Neural progenitor cell (in vitro differentiated cells): ENCODE results near the gene NEAT1. TPM values are rescaled to one million over a fixed set of nuclear protein-coding genes. Genes with fewer than 3 reads are reported as not detected.

ENCODE experiments used
- DNase-seq: peaks from one replicate; pipeline ENCODE4 v3.0.0-alpha.2; 2016; ENCODE audit warnings: low spot score
- H2AFZ ChIP-seq: fragments of 200-600 bp; sonication (generic); replicated peaks from 2 replicates; pipeline ENCODE4 v1.6.1; 2016; ENCODE audit warnings: antibody characterized with exemption
- H3F3A ChIP-seq: fragments of 200-600 bp; sonication (generic); 2 replicates; pipeline ENCODE4 v1.6.1; 2016; ENCODE audit warnings: antibody characterized with exemption, low read depth
- H3K27ac ChIP-seq: fragments of 200-600 bp; sonication (generic); 2 replicates; pipeline ENCODE4 v1.5.1; 2016; ENCODE audit warnings: mild to moderate bottlenecking
- H3K27me3 ChIP-seq: fragments of 200-600 bp; sonication (generic); 2 replicates; pipeline ENCODE4 v1.6.1; 2016; ENCODE audit warnings: mild to moderate bottlenecking, moderate library complexity
- H3K36me3 ChIP-seq: fragments of 200-600 bp; sonication (generic); 2 replicates; pipeline ENCODE4 v1.5.1; 2016
- H3K4me1 ChIP-seq: fragments of 200-600 bp; sonication (generic); 2 replicates; pipeline ENCODE4 v1.6.1; 2016; ENCODE audit warnings: mixed run types
- H3K4me2 ChIP-seq: fragments of 200-600 bp; sonication (generic); 2 replicates; pipeline ENCODE4 v1.6.1; 2016
- H3K4me3 ChIP-seq: fragments of 200-600 bp; sonication (generic); 2 replicates; pipeline ENCODE4 v1.5.1; 2016
- H3K79me2 ChIP-seq: fragments of 200-600 bp; sonication (generic); 2 replicates; pipeline ENCODE4 v1.6.1; 2016; ENCODE audit warnings: low read depth
- H3K9ac ChIP-seq: fragments of 200-600 bp; sonication (generic); 2 replicates; pipeline ENCODE4 v1.6.1; 2016
- H3K9me3 ChIP-seq: fragments of 200-600 bp; sonication (generic); 2 replicates; pipeline ENCODE4 v1.5.1; 2016; ENCODE audit warnings: low read depth
- H4K20me1 ChIP-seq: fragments of 200-600 bp; sonication (generic); 2 replicates; pipeline ENCODE4 v1.6.1; 2016; ENCODE audit warnings: low read depth
- H3K27ac Mint-ChIP-seq: 3 replicates; pipeline ENCODE4 v1.8.0; 2021; ENCODE audit warnings: mixed read lengths
- H3K27me3 Mint-ChIP-seq: 2 replicates; pipeline ENCODE4 v1.8.0; 2022; ENCODE audit warnings: low read depth, mild to moderate bottlenecking, inconsistent platforms, moderate library complexity, mixed read lengths; ENCODE audit not compliant: insufficient read depth
- H3K36me3 Mint-ChIP-seq: 3 replicates; pipeline ENCODE4 v1.8.0; 2021; ENCODE audit warnings: mixed read lengths
- H3K4me1 Mint-ChIP-seq: 3 replicates; pipeline ENCODE4 v1.8.0; 2021; ENCODE audit warnings: mixed read lengths
- H3K4me3 Mint-ChIP-seq: 3 replicates; pipeline ENCODE4 v1.8.0; 2021; ENCODE audit warnings: mild to moderate bottlenecking, moderate library complexity, mixed read lengths
- H3K9me3 Mint-ChIP-seq: 3 replicates; pipeline ENCODE4 v1.8.0; 2020; ENCODE audit warnings: mixed read lengths
- EZH2 ChIP-seq: fragments of 200-600 bp; sonication (generic); IDR thresholded peaks from 2 replicates; pipeline ENCODE4 v1.6.1; 2017; ENCODE audit warnings: antibody characterized with exemption, mild to moderate bottlenecking, moderate library complexity
- EZH2phosphoT487 ChIP-seq: fragments of 200-600 bp; sonication (generic); IDR thresholded peaks from 2 replicates; pipeline ENCODE4 v1.6.1; 2017; ENCODE audit warnings: antibody characterized with exemption
- total RNA-seq: library from RNA; depleted of rRNA; stranded (reverse); fragments of >200 nt; gene quantifications from 2 replicates; pipeline ENCODE4 v1.2.3, GENCODE V29; 2015; ENCODE audit warnings: low replicate concordance
- TF ChIP-seq, protein P1 (sequence below): fragments of 200-600 bp; sonication (generic); IDR thresholded peaks from 2 replicates; pipeline ENCODE4 v1.5.1; 2017; ENCODE audit warnings: antibody characterized with exemption, mild to moderate bottlenecking

Gene NEAT1
- total RNA-seq, 1 donor from 2014 or later = 4.0 TPM

DNA sequence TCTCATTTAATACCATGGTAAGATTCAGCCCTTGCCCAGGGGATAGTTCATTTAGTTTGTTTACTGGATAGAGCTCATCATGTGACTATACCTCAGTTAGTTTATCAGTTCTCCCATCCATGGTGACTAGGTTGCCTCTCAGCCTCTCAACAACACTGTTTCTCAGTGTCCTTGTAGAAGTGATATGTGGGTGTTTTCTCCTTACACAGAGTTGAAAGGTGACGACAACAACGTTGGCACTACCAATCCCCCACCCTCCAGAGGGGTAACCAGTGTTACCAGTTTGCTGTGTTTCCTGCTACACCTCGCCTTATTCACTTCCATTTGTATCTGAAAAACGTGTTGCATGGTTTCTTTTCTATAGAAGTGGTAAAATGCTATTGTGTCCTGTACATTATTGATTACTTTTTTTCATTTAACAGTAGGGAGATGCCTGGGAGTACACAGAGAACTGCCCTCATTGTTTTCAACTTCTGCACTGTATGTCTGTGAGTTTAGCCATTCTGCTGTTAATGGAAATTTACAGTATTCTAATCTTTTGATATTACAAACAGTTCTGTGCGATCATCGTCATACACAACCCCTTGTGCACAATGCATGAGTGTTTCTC lies 11.6 kb downstream of the NEAT1 start:
- H3K4me1 ChIP-seq = no peaks in the 10 kb centered on the region
- Mint-ChIP-seq H3K27me3 (peaks cover 2% of the 10 kb centered on the region), H3K27ac (no peak overlapping the region), H3K36me3 (peaks cover 3% of the 10 kb centered on the region), H3K4me3 (no peak overlapping the region), H3K9me3 (no peaks in the 10 kb centered on the region), H3K4me1 (peaks cover 14% of the 10 kb centered on the region)
- no peak overlapping the region for H3K27ac ChIP-seq
- H3F3A ChIP-seq = peaks cover 3% of the 10 kb centered on the region
- DNase-seq = no peak
- no peak overlapping the region for H3K4me3 ChIP-seq
- TF ChIP-seq, protein P1, sequence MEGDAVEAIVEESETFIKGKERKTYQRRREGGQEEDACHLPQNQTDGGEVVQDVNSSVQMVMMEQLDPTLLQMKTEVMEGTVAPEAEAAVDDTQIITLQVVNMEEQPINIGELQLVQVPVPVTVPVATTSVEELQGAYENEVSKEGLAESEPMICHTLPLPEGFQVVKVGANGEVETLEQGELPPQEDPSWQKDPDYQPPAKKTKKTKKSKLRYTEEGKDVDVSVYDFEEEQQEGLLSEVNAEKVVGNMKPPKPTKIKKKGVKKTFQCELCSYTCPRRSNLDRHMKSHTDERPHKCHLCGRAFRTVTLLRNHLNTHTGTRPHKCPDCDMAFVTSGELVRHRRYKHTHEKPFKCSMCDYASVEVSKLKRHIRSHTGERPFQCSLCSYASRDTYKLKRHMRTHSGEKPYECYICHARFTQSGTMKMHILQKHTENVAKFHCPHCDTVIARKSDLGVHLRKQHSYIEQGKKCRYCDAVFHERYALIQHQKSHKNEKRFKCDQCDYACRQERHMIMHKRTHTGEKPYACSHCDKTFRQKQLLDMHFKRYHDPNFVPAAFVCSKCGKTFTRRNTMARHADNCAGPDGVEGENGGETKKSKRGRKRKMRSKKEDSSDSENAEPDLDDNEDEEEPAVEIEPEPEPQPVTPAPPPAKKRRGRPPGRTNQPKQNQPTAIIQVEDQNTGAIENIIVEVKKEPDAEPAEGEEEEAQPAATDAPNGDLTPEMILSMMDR = no peak
- TF ChIP-seq EZH2 (no peak), EZH2phosphoT487 (no peak)
- no peak overlapping the region for H2AFZ ChIP-seq
- H3K79me2 ChIP-seq = no peaks in the 10 kb centered on the region
- no peak overlapping the region for H3K4me2 ChIP-seq
- H3K27me3 ChIP-seq = no peaks in the 10 kb centered on the region
- no peak overlapping the region for H3K9ac ChIP-seq
- H3K36me3 ChIP-seq = no peaks in the 10 kb centered on the region
- H4K20me1 ChIP-seq = no peaks in the 10 kb centered on the region
- H3K9me3 ChIP-seq = no peaks in the 10 kb centered on the region

DNA sequence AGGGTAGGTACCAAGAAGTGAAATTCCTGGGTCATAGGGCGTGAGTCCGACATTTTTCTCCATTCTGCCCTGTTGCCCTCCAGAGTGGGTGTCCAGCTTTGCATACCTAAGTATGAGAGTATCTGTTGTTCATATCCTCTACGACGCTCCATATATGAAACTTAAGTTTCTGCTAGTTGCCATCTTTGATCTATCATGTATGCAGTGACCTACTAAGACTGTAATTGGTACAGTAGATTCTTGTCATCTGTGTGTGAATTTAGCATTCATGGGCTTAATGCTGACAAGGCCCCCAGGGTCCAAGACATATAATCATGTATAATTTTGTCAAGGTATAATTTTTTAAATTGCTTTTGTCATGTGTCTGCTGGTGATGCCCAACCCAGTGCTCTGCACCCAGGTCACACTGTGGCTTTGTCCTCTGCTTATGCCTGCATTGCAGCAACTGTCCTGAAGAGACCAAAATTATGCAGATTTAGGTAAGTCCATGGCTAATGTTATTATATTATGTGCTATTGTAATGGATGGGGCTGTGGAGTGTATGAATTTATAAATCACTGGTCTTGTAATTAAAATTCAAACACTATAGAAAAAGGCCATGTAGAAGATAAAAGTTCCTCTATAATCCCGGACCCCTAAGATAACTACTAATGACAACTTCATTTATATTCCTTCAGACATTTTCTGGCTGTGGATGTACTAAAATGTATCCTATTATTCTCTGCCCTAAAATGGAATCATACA lies 12.2 kb downstream of the NEAT1 start:
- H3K4me3 ChIP-seq = no peak overlapping the region
- TF ChIP-seq, protein P1 = no peak
- TF ChIP-seq EZH2phosphoT487 (no peak), EZH2 (no peak)
- no peak overlapping the region for H3K4me3 Mint-ChIP-seq
- H3K9me3 ChIP-seq = no peaks in the 10 kb centered on the region
- H3K4me2 ChIP-seq = no peak overlapping the region
- H3K27ac Mint-ChIP-seq = no peak overlapping the region
- no peaks in the 10 kb centered on the region for H3F3A ChIP-seq
- no peak overlapping the region for H3K27ac ChIP-seq
- no peaks in the 10 kb centered on the region for H3K36me3 ChIP-seq
- no peaks in the 10 kb centered on the region for H3K79me2 ChIP-seq
- peaks cover 7% of the 10 kb centered on the region for H3K4me1 Mint-ChIP-seq
- peaks cover 3% of the 10 kb centered on the region for H3K36me3 Mint-ChIP-seq
- H2AFZ ChIP-seq = no peak overlapping the region
- peaks cover 7% of the 10 kb centered on the region for H3K27me3 Mint-ChIP-seq
- H4K20me1 ChIP-seq = no peaks in the 10 kb centered on the region
- no peaks in the 10 kb centered on the region for H3K9me3 Mint-ChIP-seq
- H3K9ac ChIP-seq = no peak overlapping the region
- H3K4me1 ChIP-seq = no peaks in the 10 kb centered on the region
- no peaks in the 10 kb centered on the region for H3K27me3 ChIP-seq
- no peak for DNase-seq

DNA sequence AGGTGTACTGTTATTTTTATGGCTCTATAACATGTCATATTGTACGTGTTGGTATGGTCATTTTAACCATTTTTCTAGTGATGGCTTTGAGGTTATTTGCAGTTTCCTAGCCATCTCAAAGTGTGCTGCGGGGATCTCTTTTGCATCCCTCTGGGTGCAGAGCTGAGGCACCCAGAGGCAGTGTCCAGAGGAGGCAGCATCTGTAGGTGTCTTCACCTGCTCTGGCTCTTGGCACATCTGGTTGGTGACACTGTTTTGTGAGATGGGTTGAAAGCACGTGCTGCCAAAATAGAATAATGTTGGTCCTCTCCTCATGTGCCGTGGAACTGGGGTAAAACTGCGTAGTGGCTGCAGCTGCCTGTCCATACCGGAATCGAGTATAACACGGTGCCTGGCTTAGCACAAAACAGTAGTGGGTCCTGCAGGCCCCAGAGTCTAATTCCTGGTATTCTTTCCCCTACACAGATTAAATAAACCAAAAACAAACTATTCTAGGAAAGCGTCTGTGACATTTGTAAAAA lies 12.9 kb downstream of the NEAT1 start:
- peaks cover 7% of the 10 kb centered on the region for H3K27me3 Mint-ChIP-seq
- peaks cover 3% of the 10 kb centered on the region for H3K36me3 Mint-ChIP-seq
- H3K79me2 ChIP-seq = no peaks in the 10 kb centered on the region
- no peaks in the 10 kb centered on the region for H3K36me3 ChIP-seq
- TF ChIP-seq EZH2 = no peak
- no peak for TF ChIP-seq EZH2phosphoT487
- TF ChIP-seq, protein P1 = no peak
- peaks cover 1% of the 10 kb centered on the region for H3K4me1 Mint-ChIP-seq
- no peak for DNase-seq
- H2AFZ ChIP-seq = no peak overlapping the region
- H3K4me2 ChIP-seq = no peak overlapping the region
- H3K4me3 ChIP-seq = no peak overlapping the region
- no peak overlapping the region for H3K27ac ChIP-seq
- peak overlapping the region; percentile 18 for H3K9ac ChIP-seq
- no peaks in the 10 kb centered on the region for H4K20me1 ChIP-seq
- no peaks in the 10 kb centered on the region for H3F3A ChIP-seq
- no peaks in the 10 kb centered on the region for H3K9me3 ChIP-seq
- no peak overlapping the region for H3K27ac Mint-ChIP-seq
- no peaks in the 10 kb centered on the region for H3K4me1 ChIP-seq
- no peaks in the 10 kb centered on the region for H3K27me3 ChIP-seq
- H3K4me3 Mint-ChIP-seq = no peak overlapping the region
- H3K9me3 Mint-ChIP-seq = no peaks in the 10 kb centered on the region
